ENCODE data around the gene ZFPM1.

The ZFPM1 gene

DNA sequence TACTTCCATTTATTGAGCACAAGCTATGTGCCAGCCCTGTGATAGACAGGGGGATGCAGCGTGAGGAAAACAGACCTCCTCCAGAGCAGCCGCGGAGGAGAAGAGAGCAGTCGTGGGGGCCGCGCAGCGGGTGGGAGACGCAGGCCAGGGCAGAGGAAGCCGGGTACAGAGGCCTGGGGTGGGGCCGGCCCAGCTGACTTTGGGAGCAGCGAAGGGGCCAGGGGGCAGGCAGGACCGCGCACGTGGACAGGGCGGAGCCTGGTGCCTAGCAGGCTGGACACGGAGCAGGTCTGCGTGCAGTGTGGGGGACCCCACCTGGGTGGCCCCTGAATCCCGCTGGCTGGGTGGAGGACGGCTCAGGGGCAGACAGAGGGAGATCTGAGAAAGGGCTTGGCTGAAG is 46.2 kb downstream of the ZFPM1 start:
- no peaks in the 10 kb centered on the region for H3K27me3 ChIP-seq (replicated peaks; ENCODE audit: control insufficient read depth, insufficient read depth, low read length)
- peaks cover 1% of the 10 kb centered on the region for H3K36me3 ChIP-seq (ENCODE audit: control insufficient read depth, insufficient read depth, low read length)
- no peak overlapping the region for H3K4me3 ChIP-seq (replicated peaks; ENCODE audit: low read depth, low read length)
- no peak for DNase-seq (ENCODE audit: extremely low read depth, insufficient read length)
- TF ChIP-seq, protein P1, sequence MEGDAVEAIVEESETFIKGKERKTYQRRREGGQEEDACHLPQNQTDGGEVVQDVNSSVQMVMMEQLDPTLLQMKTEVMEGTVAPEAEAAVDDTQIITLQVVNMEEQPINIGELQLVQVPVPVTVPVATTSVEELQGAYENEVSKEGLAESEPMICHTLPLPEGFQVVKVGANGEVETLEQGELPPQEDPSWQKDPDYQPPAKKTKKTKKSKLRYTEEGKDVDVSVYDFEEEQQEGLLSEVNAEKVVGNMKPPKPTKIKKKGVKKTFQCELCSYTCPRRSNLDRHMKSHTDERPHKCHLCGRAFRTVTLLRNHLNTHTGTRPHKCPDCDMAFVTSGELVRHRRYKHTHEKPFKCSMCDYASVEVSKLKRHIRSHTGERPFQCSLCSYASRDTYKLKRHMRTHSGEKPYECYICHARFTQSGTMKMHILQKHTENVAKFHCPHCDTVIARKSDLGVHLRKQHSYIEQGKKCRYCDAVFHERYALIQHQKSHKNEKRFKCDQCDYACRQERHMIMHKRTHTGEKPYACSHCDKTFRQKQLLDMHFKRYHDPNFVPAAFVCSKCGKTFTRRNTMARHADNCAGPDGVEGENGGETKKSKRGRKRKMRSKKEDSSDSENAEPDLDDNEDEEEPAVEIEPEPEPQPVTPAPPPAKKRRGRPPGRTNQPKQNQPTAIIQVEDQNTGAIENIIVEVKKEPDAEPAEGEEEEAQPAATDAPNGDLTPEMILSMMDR (IDR thresholded peaks at IDR 0.05; ENCODE audit: insufficient read depth, low read length, poor library complexity, severe bottlenecking): no peak

DNA sequence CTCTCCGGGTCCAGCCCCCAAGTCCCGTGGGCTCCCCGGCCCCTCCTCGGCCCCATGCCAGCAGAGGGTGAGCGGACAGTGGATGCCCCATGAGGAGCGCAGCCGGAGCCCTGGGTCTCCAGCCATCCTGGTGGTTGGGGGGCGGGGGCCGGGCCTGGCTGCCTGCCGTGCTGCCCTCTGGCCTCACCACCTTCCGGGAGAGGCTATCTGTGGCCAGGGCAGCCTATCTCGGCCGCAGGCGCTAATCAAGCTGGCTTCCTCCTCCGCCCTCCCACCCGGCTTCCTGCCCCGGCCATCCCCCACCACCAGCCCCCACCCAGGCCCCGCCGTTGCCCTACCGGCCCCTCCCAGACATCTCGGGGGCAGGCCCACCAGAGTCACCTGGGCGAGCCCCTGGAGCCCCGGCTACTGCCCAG is 46.8 kb downstream of the ZFPM1 start:
- TF ChIP-seq, protein P1 (IDR thresholded peaks at IDR 0.05; ENCODE audit: insufficient read depth, low read length, poor library complexity, severe bottlenecking): no peak
- H3K27me3 ChIP-seq (replicated peaks; ENCODE audit: control insufficient read depth, insufficient read depth, low read length): no peaks in the 10 kb centered on the region
- DNase-seq (ENCODE audit: extremely low read depth, insufficient read length): no peak
- no peak overlapping the region for H3K4me3 ChIP-seq (replicated peaks; ENCODE audit: low read depth, low read length)
- H3K36me3 ChIP-seq (ENCODE audit: control insufficient read depth, insufficient read depth, low read length): peaks cover 1% of the 10 kb centered on the region

DNA sequence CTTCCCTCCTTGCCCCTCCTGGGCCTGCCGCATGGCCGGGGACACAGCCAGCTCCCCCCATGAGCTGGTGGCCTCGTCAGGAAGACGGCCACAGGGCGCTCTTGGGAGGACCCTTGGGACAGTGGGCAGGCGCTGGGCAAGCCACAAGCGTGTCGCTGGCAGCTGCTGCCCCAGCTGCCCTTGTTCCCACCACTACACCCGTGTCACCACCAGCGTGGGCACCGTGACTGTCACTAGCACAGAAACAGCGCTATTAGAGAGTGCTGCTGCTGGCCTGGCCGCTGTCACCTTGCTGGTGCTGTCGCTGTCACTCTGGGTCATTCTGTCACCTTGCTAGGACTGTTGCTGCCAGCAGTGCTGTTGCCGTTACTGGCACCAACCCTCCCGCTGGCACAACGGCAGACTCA is 47.2 kb downstream of the ZFPM1 start:
- Histone ChIP-seq H3K4me3 (replicated peaks; ENCODE audit: low read depth, low read length) (no peak overlapping the region), H3K36me3 (ENCODE audit: control insufficient read depth, insufficient read depth, low read length) (peaks cover 1% of the 10 kb centered on the region), H3K27me3 (replicated peaks; ENCODE audit: control insufficient read depth, insufficient read depth, low read length) (no peaks in the 10 kb centered on the region)
- no peak for DNase-seq (ENCODE audit: extremely low read depth, insufficient read length)
- TF ChIP-seq, protein P1 (IDR thresholded peaks at IDR 0.05; ENCODE audit: insufficient read depth, low read length, poor library complexity, severe bottlenecking): no peak

DNA sequence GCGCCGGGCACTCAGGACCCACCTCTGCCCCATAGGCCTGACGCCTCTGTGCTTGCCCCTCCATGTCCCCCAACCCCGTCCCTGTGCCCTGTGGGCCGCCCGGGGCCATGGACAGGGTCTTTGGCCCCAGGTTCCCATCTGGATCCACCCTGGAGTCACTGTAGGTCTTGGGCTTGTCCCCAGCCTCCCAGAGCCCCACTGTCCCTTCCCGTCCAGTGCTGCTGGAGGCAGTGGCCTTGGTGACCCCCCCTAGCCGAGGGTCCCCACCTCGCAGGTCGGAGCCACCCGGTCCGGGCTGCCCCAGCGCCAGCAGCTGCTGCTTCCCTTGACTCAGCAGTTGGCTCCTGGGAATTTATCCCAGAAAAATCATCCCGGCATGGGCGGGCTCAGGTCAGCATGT is 49.3 kb downstream of the ZFPM1 start:
- Histone ChIP-seq H3K27me3 (replicated peaks; ENCODE audit: control insufficient read depth, insufficient read depth, low read length) (no peaks in the 10 kb centered on the region), H3K4me3 (replicated peaks; ENCODE audit: low read depth, low read length) (no peak overlapping the region), H3K36me3 (ENCODE audit: control insufficient read depth, insufficient read depth, low read length) (no peaks in the 10 kb centered on the region; the same call in 1 of the 2 replicates)
- TF ChIP-seq, protein P1 (IDR thresholded peaks at IDR 0.05; ENCODE audit: insufficient read depth, low read length, poor library complexity, severe bottlenecking): no peak
- DNase-seq (ENCODE audit: extremely low read depth, insufficient read length): no peak

- H3K4me3 ChIP-seq (replicated peaks; ENCODE audit: low read depth, low read length): no peak overlapping the region
Observed at GRCh38 chr16:88502776-88503280, 49.7 kb downstream of the ZFPM1 start.

More at GRCh38 chr16:88502776-88503280, 49.7 kb downstream of the ZFPM1 start:
- H3K27me3 ChIP-seq (replicated peaks; ENCODE audit: control insufficient read depth, insufficient read depth, low read length): no peaks in the 10 kb centered on the region
- no peaks in the 10 kb centered on the region; the same call in 1 of the 2 replicates for H3K36me3 ChIP-seq (ENCODE audit: control insufficient read depth, insufficient read depth, low read length)
- DNase-seq (ENCODE audit: extremely low read depth, insufficient read length): no peak
- TF ChIP-seq, protein P1 (IDR thresholded peaks at IDR 0.05; ENCODE audit: insufficient read depth, low read length, poor library complexity, severe bottlenecking): no peak

All from GM06990 (cell line).